Body of pancreas (tissue), 4 donors: ENCODE results near the gene COMP.

Experiments
- POLR2A ChIP-seq, 3 donors: fragments of 450-650 bp; IDR thresholded peaks; one replicate each; pipeline ENCODE4 v1.6.1; 2016; ENCODE audit warnings: antibody characterized with exemption in 3 of 3, mild to moderate bottlenecking in 2 of 3
- TF ChIP-seq, protein P1 (sequence below), 7 experiments: fragments of 450-650 bp in 4 of 7; fragments of 200-600 bp in 3 of 7; sonication (generic) in 3 of 7; IDR thresholded peaks; one replicate each; pipeline ENCODE4 v1.5.1; 2016 to 2019; ENCODE audit warnings: antibody characterized with exemption in 7 of 7

- TF ChIP-seq, protein P1, sequence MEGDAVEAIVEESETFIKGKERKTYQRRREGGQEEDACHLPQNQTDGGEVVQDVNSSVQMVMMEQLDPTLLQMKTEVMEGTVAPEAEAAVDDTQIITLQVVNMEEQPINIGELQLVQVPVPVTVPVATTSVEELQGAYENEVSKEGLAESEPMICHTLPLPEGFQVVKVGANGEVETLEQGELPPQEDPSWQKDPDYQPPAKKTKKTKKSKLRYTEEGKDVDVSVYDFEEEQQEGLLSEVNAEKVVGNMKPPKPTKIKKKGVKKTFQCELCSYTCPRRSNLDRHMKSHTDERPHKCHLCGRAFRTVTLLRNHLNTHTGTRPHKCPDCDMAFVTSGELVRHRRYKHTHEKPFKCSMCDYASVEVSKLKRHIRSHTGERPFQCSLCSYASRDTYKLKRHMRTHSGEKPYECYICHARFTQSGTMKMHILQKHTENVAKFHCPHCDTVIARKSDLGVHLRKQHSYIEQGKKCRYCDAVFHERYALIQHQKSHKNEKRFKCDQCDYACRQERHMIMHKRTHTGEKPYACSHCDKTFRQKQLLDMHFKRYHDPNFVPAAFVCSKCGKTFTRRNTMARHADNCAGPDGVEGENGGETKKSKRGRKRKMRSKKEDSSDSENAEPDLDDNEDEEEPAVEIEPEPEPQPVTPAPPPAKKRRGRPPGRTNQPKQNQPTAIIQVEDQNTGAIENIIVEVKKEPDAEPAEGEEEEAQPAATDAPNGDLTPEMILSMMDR (IDR thresholded peaks at IDR 0.05), result no peak
- no peak for TF ChIP-seq POLR2A (IDR thresholded peaks at IDR 0.05)
These were observed 20.3 kb downstream of the COMP start for GRCh38 chr19:18770663-18771327.
